HG03520 (cell line): ENCODE data around the gene C12orf42.
"Not testable (repeated sequence)": the region's sequence is repeated elsewhere in the genome, so short reads cannot be mapped to it uniquely, and the experiment has no call there.

ENCODE experiments used
- ATAC-seq: cut with Tn5 transposase; IDR thresholded peaks from one replicate; pipeline ENCODE4 v1.9.1; 2021; ENCODE audit warnings: mild to moderate bottlenecking, moderate library complexity; ENCODE audit not compliant: unreplicated experiment

Gene C12orf42

GRCh38 chr12:103425674-103426073, 70.1 kb downstream of the C12orf42 start:
- not testable (repeated sequence) for ATAC-seq

GRCh38 chr12:103424849-103425586, 70.8 kb downstream of the C12orf42 start:
- not testable (repeated sequence) for ATAC-seq

- no peak for ATAC-seq
These were observed 72.3 kb downstream of the C12orf42 start for GRCh38 chr12:103423516-103423910.

GRCh38 chr12:103422746-103423515, 72.8 kb downstream of the C12orf42 start:
- no peak for ATAC-seq

- no peak for ATAC-seq
These were observed 73.4 kb downstream of the C12orf42 start for GRCh38 chr12:103422328-103422727.

- ATAC-seq, result no peak
These were observed 74.4 kb downstream of the C12orf42 start for GRCh38 chr12:103421402-103421801.

- no peak for ATAC-seq
These were observed 80.1 kb downstream of the C12orf42 start for GRCh38 chr12:103415681-103416080.

GRCh38 chr12:103401421-103401820, 94.3 kb downstream of the C12orf42 start:
- no peak for ATAC-seq

GRCh38 chr12:103399986-103400385, 95.8 kb downstream of the C12orf42 start:
- no peak for ATAC-seq

GRCh38 chr12:103397536-103397935, 98.2 kb downstream of the C12orf42 start:
- no peak for ATAC-seq

GRCh38 chr12:103392722-103393121, 103.0 kb downstream of the C12orf42 start:
- no peak for ATAC-seq

- no peak for ATAC-seq
These were observed 104.7 kb downstream of the C12orf42 start for GRCh38 chr12:103391103-103391502.

GRCh38 chr12:103387385-103387784, 108.4 kb downstream of the C12orf42 start:
- no peak for ATAC-seq

GRCh38 chr12:103386451-103386850, 109.3 kb downstream of the C12orf42 start:
- ATAC-seq, result no peak

GRCh38 chr12:103382736-103383346, 112.9 kb downstream of the C12orf42 start:
- no peak for ATAC-seq

- ATAC-seq, result no peak
These were observed 113.6 kb downstream of the C12orf42 start for GRCh38 chr12:103382119-103382518.

GRCh38 chr12:103379670-103380069, 116.1 kb downstream of the C12orf42 start:
- ATAC-seq, result no peak

- ATAC-seq, result no peak
These were observed 122.7 kb downstream of the C12orf42 start for GRCh38 chr12:103373088-103373523.

- ATAC-seq, result no peak
These were observed 125.8 kb downstream of the C12orf42 start for GRCh38 chr12:103369929-103370328.

- ATAC-seq, result no peak
These were observed 127.6 kb downstream of the C12orf42 start for GRCh38 chr12:103368167-103368566.

- no peak for ATAC-seq
These were observed 141.4 kb downstream of the C12orf42 start for GRCh38 chr12:103354403-103354802.

- ATAC-seq, result no peak
These were observed 141.9 kb downstream of the C12orf42 start for GRCh38 chr12:103353913-103354312.
